ENCODE results near the gene CTCF.

The CTCF gene

DNA sequence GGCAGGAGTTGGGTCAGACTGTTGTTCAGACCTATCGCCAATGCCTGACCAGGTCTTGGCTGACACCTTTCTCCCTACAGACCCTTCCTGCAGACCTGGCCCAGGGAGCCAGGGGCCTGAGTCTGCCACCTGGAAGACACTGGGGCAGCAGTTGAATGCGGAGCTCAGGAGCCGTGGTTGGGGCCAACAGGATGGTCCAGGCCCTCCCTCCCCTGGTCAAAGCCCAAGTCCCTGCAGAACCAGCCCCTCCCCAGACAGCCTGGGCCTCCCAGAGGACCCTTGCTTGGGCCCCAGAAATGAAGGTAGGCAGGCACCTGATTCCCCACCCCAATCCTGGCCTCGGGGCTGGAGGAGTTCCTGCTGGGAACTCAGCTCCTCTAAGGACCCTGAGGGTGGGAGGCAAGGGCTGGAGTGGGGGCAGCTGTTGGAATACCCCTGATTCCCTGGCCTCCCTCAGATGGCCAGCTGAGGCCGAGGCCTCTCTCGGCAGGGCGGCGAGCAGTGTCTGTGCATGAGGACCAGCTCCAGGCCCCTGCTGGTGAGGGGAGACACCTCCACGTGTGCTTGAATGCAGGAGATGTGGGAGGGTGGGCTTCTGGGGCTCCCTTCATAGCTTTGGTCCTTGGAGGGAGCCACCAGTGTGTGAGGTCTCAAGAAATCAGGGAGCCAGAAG is 94.2 kb downstream of the CTCF start:
- no peaks in the 10 kb centered on the region for H3K9me3 ChIP-seq (ENCODE audit: control insufficient read depth in 1 of 2, low read length in 2 of 2)
- H3K9ac ChIP-seq (ENCODE audit: low read depth in 1 of 2, low read length in 2 of 2) = no peak overlapping the region
- H3K4me1 ChIP-seq (ENCODE audit: control insufficient read depth in 1 of 2, insufficient read depth in 2 of 2, low read length in 2 of 2) = peaks cover 6 to 24% of the 10 kb centered on the region in 2 donors
- H3K27me3 ChIP-seq (ENCODE audit: control insufficient read depth in 1 of 2, insufficient read depth in 2 of 2, low read length in 2 of 2) = peaks cover 23 to 27% of the 10 kb centered on the region in 2 donors
- no peak overlapping the region for H3K27ac ChIP-seq (ENCODE audit: low read depth, low read length)
- H3K4me3 ChIP-seq (ENCODE audit: low read depth in 1 of 2, low read length in 2 of 2) = no peak overlapping the region
- peaks cover 5 to 9% of the 10 kb centered on the region in 2 donors for H3K36me3 ChIP-seq (ENCODE audit: control insufficient read depth in 1 of 2, insufficient read depth in 2 of 2, low read length in 2 of 2)

DNA sequence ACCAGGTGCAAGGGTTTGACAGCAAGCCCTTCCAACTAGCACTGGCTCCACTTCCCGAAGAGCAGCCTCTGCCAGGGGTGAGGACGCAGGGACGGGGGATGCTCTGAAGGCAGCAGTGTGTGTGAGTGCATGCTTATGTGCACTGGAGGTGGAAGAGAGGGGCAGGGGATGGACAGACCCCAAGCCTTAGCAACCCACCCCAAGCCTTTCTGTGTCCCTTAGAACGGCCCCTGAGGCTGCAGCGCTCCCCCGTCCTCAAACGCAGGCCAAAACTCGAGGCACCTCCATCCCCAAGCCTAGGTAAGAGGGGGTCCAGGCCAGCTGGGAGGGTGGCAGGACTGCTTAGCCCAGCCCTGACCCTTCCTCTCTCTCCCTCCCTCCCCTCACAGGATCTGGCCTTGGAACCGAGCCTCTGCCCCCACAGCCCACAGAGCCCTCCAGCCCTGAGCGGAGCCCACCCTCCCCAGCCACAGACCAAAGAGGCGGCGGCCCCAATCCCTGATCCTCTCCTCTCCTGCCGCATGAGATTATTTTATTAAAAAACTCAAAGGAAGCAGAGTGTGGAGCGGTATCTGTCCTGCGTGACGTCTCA is 94.8 kb downstream of the CTCF start:
- Histone ChIP-seq H3K9ac (ENCODE audit: low read depth in 1 of 2, low read length in 2 of 2) (no peak overlapping the region), H3K4me3 (ENCODE audit: low read depth in 1 of 2, low read length in 2 of 2) (no peak overlapping the region), H3K36me3 (ENCODE audit: control insufficient read depth in 1 of 2, insufficient read depth in 2 of 2, low read length in 2 of 2) (peaks cover 5 to 9% of the 10 kb centered on the region in 2 donors), H3K27ac (ENCODE audit: low read depth, low read length) (no peak overlapping the region), H3K27me3 (ENCODE audit: control insufficient read depth in 1 of 2, insufficient read depth in 2 of 2, low read length in 2 of 2) (peaks cover 17 to 22% of the 10 kb centered on the region in 2 donors), H3K4me1 (ENCODE audit: control insufficient read depth in 1 of 2, insufficient read depth in 2 of 2, low read length in 2 of 2) (peaks cover 6 to 27% of the 10 kb centered on the region in 2 donors), H3K9me3 (ENCODE audit: control insufficient read depth in 1 of 2, low read length in 2 of 2) (no peaks in the 10 kb centered on the region)

DNA sequence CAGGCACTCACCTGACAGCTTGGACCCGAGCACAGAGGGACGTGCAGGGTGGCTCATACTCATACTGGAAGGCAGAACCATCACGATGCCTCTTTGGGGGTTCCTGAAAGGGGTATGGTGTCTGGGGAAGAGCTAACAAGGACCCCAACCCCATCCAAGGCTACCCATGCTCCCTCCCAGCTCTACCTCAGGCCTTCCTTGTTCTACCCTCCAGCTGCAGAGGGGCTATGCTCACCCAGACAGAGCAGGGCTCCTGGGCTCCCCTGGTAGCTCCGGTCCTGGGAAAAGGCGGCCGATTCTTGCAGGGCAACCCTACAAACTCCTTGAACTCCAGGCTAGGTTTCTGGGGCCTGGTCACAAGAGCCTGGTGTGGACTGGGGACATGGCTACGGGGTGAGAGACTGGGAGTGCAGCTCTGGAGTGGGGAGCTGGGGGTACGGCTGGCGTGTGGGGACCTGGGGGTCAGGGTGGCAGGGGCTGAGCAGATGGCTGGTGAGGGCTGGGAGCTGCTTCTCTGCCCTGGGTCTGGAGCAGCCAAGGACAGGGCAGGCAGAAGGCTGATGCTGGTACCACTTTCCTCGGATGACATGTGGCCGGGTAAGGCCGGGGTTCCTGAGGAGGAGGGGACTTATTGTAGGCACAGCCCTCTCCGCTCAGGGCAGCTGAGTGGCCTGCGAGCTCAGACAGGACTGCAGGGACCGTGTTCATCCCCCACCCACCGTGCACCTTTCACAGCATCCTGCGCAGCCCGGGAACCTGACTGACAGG is 95.6 kb downstream of the CTCF start:
- peaks cover 5 to 9% of the 10 kb centered on the region in 2 donors for H3K36me3 ChIP-seq (ENCODE audit: control insufficient read depth in 1 of 2, insufficient read depth in 2 of 2, low read length in 2 of 2)
- no peak overlapping the region for H3K4me3 ChIP-seq (ENCODE audit: low read depth in 1 of 2, low read length in 2 of 2)
- H3K9ac ChIP-seq (ENCODE audit: low read depth in 1 of 2, low read length in 2 of 2) = no peak overlapping the region
- peaks cover 6 to 27% of the 10 kb centered on the region in 2 donors for H3K4me1 ChIP-seq (ENCODE audit: control insufficient read depth in 1 of 2, insufficient read depth in 2 of 2, low read length in 2 of 2)
- no peak overlapping the region for H3K27ac ChIP-seq (ENCODE audit: low read depth, low read length)
- H3K9me3 ChIP-seq (ENCODE audit: control insufficient read depth in 1 of 2, low read length in 2 of 2) = no peaks in the 10 kb centered on the region
- peaks cover 13 to 22% of the 10 kb centered on the region in 2 donors for H3K27me3 ChIP-seq (ENCODE audit: control insufficient read depth in 1 of 2, insufficient read depth in 2 of 2, low read length in 2 of 2)

DNA sequence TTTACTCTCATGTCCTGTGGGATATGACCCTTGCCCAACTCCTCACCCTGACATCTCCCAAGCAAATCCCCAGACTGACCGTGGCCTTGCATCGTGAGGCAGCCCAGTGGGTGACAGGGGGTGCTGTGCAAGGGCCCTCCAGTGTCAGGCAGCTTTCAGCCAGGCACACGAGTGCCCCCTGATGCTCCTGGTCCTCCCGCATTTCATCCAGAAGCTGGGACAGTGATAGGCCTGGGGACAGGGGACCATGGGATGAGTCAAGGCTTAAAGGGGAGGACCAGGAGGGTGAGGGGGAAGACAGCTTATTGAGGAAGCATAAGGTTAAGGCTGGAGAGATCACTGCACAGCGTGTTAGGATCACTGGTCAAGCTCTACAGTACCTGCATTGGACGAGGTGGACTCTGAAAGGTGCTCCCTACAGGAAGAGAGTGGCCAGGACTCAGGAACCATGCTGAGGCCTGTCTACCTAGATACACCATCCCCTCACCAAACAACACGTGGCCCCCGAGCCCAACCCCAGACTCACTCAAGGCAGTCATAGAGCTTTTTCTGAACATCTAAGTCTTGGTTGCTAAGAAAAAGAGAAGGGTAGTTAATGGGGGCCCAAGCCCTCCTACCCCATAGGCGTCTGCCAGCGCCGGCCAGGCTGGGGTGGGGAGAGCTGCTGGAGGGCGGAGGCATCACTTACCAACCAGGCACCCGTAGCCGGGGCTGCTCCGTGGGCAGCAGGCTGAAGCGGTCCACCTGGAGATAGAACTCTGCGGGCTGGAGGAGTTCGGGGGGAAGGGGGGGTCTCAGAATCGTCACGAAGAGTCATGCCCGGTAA is 96.7 kb downstream of the CTCF start:
- peaks cover 5 to 9% of the 10 kb centered on the region in 2 donors for H3K36me3 ChIP-seq (ENCODE audit: control insufficient read depth in 1 of 2, insufficient read depth in 2 of 2, low read length in 2 of 2)
- H3K27ac ChIP-seq (ENCODE audit: low read depth, low read length) = no peak overlapping the region
- peak overlapping the region; percentile 84 to 93 for H3K9ac ChIP-seq (ENCODE audit: low read depth in 1 of 2, low read length in 2 of 2)
- H3K4me3 ChIP-seq (ENCODE audit: low read depth in 1 of 2, low read length in 2 of 2) = peak overlapping the region; percentile 89 to 95
- peaks cover 6 to 25% of the 10 kb centered on the region in 2 donors for H3K4me1 ChIP-seq (ENCODE audit: control insufficient read depth in 1 of 2, insufficient read depth in 2 of 2, low read length in 2 of 2)
- no peaks in the 10 kb centered on the region for H3K9me3 ChIP-seq (ENCODE audit: control insufficient read depth in 1 of 2, low read length in 2 of 2)
- peaks cover 9 to 15% of the 10 kb centered on the region in 2 donors for H3K27me3 ChIP-seq (ENCODE audit: control insufficient read depth in 1 of 2, insufficient read depth in 2 of 2, low read length in 2 of 2)

DNA sequence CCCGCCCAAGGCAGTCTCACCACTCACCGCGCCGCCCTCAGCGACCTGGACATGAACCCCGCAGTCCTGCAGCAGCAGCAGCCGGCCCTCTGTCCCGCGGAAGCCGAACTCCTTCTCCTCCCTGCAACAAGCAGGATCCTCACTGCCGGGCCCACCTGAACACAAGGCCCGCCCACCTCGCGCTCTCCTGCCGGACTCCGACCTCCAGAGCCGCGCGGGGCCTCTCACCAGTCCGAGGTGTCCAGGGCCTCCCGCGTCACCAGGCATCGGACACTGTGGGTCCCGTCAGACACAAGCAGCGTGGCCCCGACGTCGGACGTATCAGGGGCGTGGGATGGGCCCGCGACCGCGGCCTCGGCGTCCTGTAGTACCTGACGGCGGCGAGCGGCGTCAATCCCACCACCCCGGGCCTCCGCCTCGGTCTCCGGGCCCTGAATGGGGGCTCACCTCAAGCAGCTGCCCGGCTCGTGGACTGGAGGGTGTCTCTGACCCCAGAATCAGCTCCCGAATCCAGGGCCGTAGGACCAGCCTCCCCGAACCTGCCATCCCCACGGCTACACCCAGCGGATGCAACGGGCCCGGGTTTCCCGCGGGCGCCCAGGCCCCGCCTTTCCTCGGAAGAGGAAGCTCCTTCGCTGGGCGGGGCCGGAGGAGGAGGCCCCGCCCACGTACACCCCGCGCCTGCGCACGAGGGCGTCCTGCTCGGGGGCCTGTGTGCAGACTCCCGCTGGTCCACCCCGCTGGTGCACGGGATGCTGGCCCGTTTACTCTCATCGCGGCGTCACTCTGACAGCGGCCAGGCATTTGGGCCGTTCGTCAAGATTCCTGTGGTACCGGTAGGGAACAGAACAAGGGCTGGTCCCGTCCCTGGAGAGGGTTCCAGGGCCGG is 97.6 kb downstream of the CTCF start, which contains the start of gene ACD:
Gene ACD (minus strand): TSS at position 586 of the 889 bp plus-strand sequence. CDS start 40 bp downstream, at position 546.
- Histone ChIP-seq H3K4me3 (ENCODE audit: low read depth in 1 of 2, low read length in 2 of 2) (peak within 1 kb of the TSS; percentile 89 to 95), H3K4me1 (ENCODE audit: control insufficient read depth in 1 of 2, insufficient read depth in 2 of 2, low read length in 2 of 2) (peaks cover 6 to 25% of the 10 kb centered on the region in 2 donors), H3K27me3 (ENCODE audit: control insufficient read depth in 1 of 2, insufficient read depth in 2 of 2, low read length in 2 of 2) (peaks cover under 1 to 7% of the 10 kb centered on the region in 2 donors), H3K27ac (ENCODE audit: low read depth, low read length) (peak within 1 kb of the TSS; percentile 98), H3K9me3 (ENCODE audit: control insufficient read depth in 1 of 2, low read length in 2 of 2) (no peaks in the 10 kb centered on the region), H3K9ac (ENCODE audit: low read depth in 1 of 2, low read length in 2 of 2) (peak within 1 kb of the TSS; percentile 84 to 93), H3K36me3 (ENCODE audit: control insufficient read depth in 1 of 2, insufficient read depth in 2 of 2, low read length in 2 of 2) (peaks cover 5 to 9% of the 10 kb centered on the region in 2 donors)

DNA sequence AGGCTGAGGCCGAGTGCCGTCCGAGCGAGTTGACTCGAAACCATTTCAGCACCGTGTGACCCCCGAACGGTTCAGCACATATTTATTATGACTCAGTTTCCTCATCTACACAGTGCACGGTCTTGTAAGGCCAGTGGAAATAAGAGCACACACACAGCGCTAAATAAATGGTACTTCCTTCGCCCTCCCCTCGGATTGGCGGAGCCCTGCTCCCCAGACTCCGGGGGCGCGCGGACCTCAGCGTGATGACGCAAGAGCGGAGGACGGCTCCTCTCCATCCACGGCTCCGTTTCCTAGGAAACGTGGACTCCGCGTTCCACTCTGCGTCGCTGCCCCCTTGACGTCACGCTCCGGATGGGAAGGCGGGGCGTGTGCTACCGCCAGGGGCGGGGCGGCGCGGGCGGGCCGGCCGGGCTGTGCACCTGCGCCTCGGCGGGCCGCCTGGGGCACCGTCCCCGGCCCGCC is 98.3 kb downstream of the CTCF start, which contains the start of gene PARD6A:
Gene PARD6A (plus strand): TSS at position 397 of the 465 bp plus-strand sequence. CDS start 79 bp downstream, outside the sequence.
- Histone ChIP-seq H3K4me3 (ENCODE audit: low read depth in 1 of 2, low read length in 2 of 2) (peak within 1 kb of the TSS; percentile 89 to 95), H3K36me3 (ENCODE audit: control insufficient read depth in 1 of 2, insufficient read depth in 2 of 2, low read length in 2 of 2) (peaks cover 5 to 9% of the 10 kb centered on the region in 2 donors), H3K9ac (ENCODE audit: low read depth in 1 of 2, low read length in 2 of 2) (peak within 1 kb of the TSS; percentile 84 to 93), H3K9me3 (ENCODE audit: control insufficient read depth in 1 of 2, low read length in 2 of 2) (no peaks in the 10 kb centered on the region), H3K27me3 (ENCODE audit: control insufficient read depth in 1 of 2, insufficient read depth in 2 of 2, low read length in 2 of 2) (peaks cover 0 to 1% of the 10 kb centered on the region in 2 donors), H3K4me1 (ENCODE audit: control insufficient read depth in 1 of 2, insufficient read depth in 2 of 2, low read length in 2 of 2) (peaks cover 7 to 25% of the 10 kb centered on the region in 2 donors), H3K27ac (ENCODE audit: low read depth, low read length) (peak within 1 kb of the TSS; percentile 98)

DNA sequence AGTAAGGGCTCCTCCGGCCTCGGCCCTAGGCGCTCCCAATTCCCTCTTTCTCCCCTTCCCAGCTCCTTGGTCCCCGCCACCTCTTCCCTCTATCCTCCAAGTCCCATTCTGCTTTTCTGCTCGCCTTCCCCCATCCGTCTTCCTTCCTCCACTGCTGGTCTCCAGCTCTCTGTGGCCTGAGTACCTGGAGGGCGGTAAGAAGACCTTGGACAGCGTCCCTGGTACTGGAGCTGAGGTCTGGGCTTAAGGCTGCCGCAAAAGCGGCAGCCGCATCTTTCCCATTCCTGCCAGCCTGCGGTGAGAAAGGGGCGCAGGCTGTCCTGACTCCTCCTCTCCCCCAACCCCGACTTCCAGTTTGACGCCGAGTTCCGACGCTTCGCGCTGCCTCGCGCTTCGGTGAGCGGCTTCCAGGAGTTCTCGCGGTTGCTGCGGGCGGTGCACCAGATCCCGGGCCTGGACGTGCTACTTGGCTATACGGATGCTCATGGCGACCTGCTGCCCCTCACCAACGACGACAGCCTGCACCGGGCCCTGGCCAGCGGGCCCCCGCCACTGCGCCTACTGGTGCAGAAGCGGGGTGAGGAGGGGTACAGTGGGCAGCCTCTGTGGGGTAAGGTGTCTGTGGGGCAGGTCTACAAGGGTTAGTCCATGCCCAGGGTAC is 98.9 kb downstream of the CTCF start:
- Histone ChIP-seq H3K9me3 (ENCODE audit: control insufficient read depth in 1 of 2, low read length in 2 of 2) (no peaks in the 10 kb centered on the region), H3K4me3 (ENCODE audit: low read depth in 1 of 2, low read length in 2 of 2) (peak overlapping the region; percentile 89 to 95), H3K36me3 (ENCODE audit: control insufficient read depth in 1 of 2, insufficient read depth in 2 of 2, low read length in 2 of 2) (peaks cover 5 to 9% of the 10 kb centered on the region in 2 donors), H3K27ac (ENCODE audit: low read depth, low read length) (no peak overlapping the region), H3K27me3 (ENCODE audit: control insufficient read depth in 1 of 2, insufficient read depth in 2 of 2, low read length in 2 of 2) (no peaks in the 10 kb centered on the region), H3K4me1 (ENCODE audit: control insufficient read depth in 1 of 2, insufficient read depth in 2 of 2, low read length in 2 of 2) (peaks cover 12 to 30% of the 10 kb centered on the region in 2 donors), H3K9ac (ENCODE audit: low read depth in 1 of 2, low read length in 2 of 2) (peak overlapping the region; percentile 80 to 84)

DNA sequence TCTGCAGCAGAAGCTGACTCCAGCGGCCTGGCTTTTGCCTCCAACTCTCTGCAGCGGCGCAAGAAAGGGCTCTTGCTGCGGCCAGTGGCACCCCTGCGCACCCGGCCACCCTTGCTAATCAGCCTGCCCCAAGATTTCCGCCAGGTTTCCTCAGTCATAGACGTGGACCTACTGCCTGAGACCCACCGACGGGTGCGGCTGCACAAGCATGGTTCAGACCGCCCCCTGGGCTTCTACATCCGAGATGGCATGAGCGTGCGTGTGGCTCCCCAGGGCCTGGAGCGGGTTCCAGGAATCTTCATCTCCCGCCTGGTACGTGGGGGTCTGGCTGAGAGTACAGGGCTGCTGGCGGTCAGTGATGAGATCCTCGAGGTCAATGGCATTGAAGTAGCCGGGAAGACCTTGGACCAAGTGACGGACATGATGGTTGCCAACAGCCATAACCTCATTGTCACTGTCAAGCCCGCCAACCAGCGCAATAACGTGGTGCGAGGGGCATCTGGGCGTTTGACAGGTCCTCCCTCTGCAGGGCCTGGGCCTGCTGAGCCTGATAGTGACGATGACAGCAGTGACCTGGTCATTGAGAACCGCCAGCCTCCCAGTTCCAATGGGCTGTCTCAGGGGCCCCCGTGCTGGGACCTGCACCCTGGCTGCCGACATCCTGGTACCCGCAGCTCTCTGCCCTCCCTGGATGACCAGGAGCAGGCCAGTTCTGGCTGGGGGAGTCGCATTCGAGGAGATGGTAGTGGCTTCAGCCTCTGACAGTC is 99.7 kb downstream of the CTCF start:
- H3K36me3 ChIP-seq (ENCODE audit: control insufficient read depth in 1 of 2, insufficient read depth in 2 of 2, low read length in 2 of 2) = peaks cover 5 to 9% of the 10 kb centered on the region in 2 donors
- H3K27ac ChIP-seq (ENCODE audit: low read depth, low read length) = no peak overlapping the region
- H3K27me3 ChIP-seq (ENCODE audit: control insufficient read depth in 1 of 2, insufficient read depth in 2 of 2, low read length in 2 of 2) = no peaks in the 10 kb centered on the region
- no peak overlapping the region for H3K9ac ChIP-seq (ENCODE audit: low read depth in 1 of 2, low read length in 2 of 2)
- no peak overlapping the region for H3K4me3 ChIP-seq (ENCODE audit: low read depth in 1 of 2, low read length in 2 of 2)
- H3K9me3 ChIP-seq (ENCODE audit: control insufficient read depth in 1 of 2, low read length in 2 of 2) = no peaks in the 10 kb centered on the region
- peaks cover 12 to 35% of the 10 kb centered on the region in 2 donors for H3K4me1 ChIP-seq (ENCODE audit: control insufficient read depth in 1 of 2, insufficient read depth in 2 of 2, low read length in 2 of 2)
